OCI-LY3 (cell line): ENCODE data around the gene SMAD6.

Experiments
- EZH2phosphoT487 ChIP-seq: fragments of 200-600 bp; shearing (Covaris generic); IDR thresholded peaks from 2 replicates; pipeline ENCODE4 v1.6.1; 2018; ENCODE audit warnings: antibody characterized with exemption, mixed run types, low read depth
- TF ChIP-seq, protein P1 (sequence below): fragments of 200-600, 300-600 bp; sonication (generic); IDR thresholded peaks from 2 replicates; pipeline ENCODE4 v1.5.1; 2014; ENCODE audit warnings: antibody characterized with exemption, low read length, low read depth

DNA sequence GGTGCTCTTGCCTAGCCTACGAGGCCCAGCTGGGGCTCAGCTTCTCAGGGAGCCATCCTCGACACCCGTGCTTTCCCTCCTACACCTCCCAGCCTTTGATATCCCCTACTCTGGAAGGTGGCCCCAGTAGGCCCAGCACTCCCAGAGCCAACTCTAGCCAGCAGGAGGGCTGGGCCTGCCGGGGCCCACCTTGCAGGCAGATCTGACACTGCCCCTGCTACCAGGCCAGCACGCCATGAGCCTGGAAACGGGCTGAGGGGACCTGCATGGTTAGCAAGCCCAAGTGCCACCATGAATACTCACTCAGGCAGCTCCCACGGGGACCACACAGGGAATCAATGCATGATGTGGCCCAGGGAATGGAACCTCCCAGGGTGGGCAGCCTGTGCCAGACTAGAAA lies 123.7 kb downstream of the SMAD6 start:
- TF ChIP-seq, protein P1, sequence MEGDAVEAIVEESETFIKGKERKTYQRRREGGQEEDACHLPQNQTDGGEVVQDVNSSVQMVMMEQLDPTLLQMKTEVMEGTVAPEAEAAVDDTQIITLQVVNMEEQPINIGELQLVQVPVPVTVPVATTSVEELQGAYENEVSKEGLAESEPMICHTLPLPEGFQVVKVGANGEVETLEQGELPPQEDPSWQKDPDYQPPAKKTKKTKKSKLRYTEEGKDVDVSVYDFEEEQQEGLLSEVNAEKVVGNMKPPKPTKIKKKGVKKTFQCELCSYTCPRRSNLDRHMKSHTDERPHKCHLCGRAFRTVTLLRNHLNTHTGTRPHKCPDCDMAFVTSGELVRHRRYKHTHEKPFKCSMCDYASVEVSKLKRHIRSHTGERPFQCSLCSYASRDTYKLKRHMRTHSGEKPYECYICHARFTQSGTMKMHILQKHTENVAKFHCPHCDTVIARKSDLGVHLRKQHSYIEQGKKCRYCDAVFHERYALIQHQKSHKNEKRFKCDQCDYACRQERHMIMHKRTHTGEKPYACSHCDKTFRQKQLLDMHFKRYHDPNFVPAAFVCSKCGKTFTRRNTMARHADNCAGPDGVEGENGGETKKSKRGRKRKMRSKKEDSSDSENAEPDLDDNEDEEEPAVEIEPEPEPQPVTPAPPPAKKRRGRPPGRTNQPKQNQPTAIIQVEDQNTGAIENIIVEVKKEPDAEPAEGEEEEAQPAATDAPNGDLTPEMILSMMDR = no peak
- no peak for TF ChIP-seq EZH2phosphoT487
